IPS-18a (cell line): ENCODE data around the gene HIGD1B.

Experiments
- H3K27ac ChIP-seq: one replicate; pipeline ENCODE4 v1.5.1; 2013; ENCODE audit warnings: low read length
- H3K27me3 ChIP-seq: one replicate; pipeline ENCODE4 v1.6.1; 2013; ENCODE audit warnings: mild to moderate bottlenecking, low read length; ENCODE audit not compliant: control insufficient read depth, insufficient read depth
- H3K36me3 ChIP-seq: one replicate; pipeline ENCODE4 v1.6.1; 2013; ENCODE audit warnings: low read depth, low read length; ENCODE audit not compliant: control insufficient read depth
- H3K4me1 ChIP-seq: one replicate; pipeline ENCODE4 v1.6.1; 2013; ENCODE audit warnings: low read depth, low read length; ENCODE audit not compliant: control insufficient read depth
- H3K4me3 ChIP-seq: one replicate; pipeline ENCODE4 v1.5.1; 2013; ENCODE audit warnings: low read length
- H3K9ac ChIP-seq: one replicate; pipeline ENCODE4 v1.6.1; 2013; ENCODE audit warnings: mild to moderate bottlenecking, low read length, moderate library complexity
- H3K9me3 ChIP-seq: one replicate; pipeline ENCODE4 v1.6.1; 2013; ENCODE audit warnings: low read depth, low read length; ENCODE audit not compliant: control insufficient read depth

HIGD1B gene

DNA sequence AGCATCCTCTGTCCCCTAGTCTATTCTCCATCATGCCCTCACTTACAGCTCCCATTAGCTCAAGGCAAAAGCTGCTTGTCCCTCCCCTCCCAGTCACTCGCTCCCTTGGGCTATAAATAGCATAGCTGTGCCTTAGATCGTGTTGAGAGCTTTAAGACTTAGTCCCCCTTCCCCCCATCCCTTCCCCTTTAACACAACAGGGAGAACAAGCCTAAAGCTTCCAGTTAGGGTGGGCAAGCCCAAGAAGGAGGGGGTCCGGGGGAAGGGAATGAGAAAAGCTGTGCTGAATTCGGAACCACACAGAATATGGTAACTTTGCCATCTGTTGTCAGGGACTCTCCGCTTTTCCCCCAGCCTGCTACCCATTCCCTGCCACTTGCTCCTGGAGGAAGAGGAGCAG lies 4.9 kb upstream of the HIGD1B start:
- H3K36me3 ChIP-seq, result no peaks in the 10 kb centered on the region
- no peaks in the 10 kb centered on the region for H3K9me3 ChIP-seq
- no peaks in the 10 kb centered on the region for H3K27me3 ChIP-seq
- peak overlapping the region; percentile 18 for H3K9ac ChIP-seq
- H3K4me3 ChIP-seq, result peak overlapping the region; percentile 42
- H3K27ac ChIP-seq, result no peak overlapping the region
- peaks cover 22% of the 10 kb centered on the region for H3K4me1 ChIP-seq

DNA sequence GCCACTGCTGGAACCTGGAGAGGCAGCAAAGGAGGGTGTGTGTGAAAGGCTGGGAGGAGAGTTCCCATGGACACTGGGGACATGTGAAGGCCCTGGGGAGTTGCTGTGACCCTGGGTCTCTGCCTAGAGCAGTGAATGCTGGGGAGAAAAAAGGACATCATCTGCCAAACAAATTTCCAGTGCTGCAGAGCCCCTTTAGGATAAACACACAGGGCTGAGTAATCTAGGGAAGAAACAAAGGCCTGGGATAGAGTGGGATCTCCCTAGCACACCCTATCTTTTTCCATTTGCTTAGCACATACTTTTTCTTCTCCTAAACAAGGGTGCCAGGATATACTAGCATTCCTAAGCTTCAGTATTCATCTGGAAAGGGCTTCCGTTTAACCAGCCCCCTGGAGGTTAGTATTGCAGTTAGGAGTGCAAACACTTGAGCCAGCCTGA lies 3.3 kb upstream of the HIGD1B start:
- Histone ChIP-seq H3K4me3 (no peak overlapping the region), H3K4me1 (peaks cover 22% of the 10 kb centered on the region), H3K27me3 (no peaks in the 10 kb centered on the region), H3K9me3 (no peaks in the 10 kb centered on the region), H3K9ac (no peak overlapping the region), H3K36me3 (no peaks in the 10 kb centered on the region), H3K27ac (no peak overlapping the region)

GRCh38 chr17:44846206-44846605 lies 1.5 kb upstream of the HIGD1B start:
- Histone ChIP-seq H3K9ac (no peak overlapping the region), H3K27ac (no peak overlapping the region), H3K4me3 (no peak overlapping the region), H3K27me3 (no peaks in the 10 kb centered on the region), H3K4me1 (peaks cover 22% of the 10 kb centered on the region), H3K9me3 (no peaks in the 10 kb centered on the region), H3K36me3 (peaks cover 13% of the 10 kb centered on the region)

DNA sequence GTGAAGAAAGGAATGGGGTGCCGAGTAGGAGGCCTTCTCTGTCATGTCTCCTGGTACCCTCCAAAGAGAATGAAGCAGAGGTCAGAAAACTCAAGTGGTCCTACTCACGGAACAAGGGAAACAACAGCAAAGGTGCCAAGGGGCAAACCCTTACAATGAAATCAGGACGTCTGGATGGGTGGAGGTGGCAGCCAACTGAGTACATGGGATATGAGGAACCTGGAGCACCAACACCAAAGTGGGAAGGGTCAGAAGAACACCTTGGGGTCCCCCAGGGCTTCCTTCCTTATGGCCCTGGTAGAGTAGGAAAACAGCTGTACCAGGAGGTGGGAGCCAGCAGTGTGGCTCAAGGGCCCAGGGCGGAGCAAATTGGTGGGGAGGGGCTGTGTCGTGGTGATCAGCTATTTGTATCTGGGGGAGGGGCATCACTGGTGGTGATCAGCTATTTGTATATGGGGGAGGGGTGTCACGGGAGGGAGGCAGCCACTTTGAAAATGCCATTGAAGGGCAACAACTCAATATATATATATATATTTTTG lies 643 bp downstream of the HIGD1B start:
- Histone ChIP-seq H3K27ac (no peak overlapping the region), H3K36me3 (peaks cover 24% of the 10 kb centered on the region), H3K4me1 (peaks cover 9% of the 10 kb centered on the region), H3K4me3 (no peak overlapping the region), H3K9me3 (no peaks in the 10 kb centered on the region), H3K9ac (no peak overlapping the region), H3K27me3 (no peaks in the 10 kb centered on the region)

GRCh38 chr17:44848961-44849489 lies 1.3 kb downstream of the HIGD1B start:
- H3K27ac ChIP-seq, result no peak overlapping the region

GRCh38 chr17:44850025-44850424 lies 2.3 kb downstream of the HIGD1B start:
- no peaks in the 10 kb centered on the region for H3K27me3 ChIP-seq

More at GRCh38 chr17:44848961-44849489, 1.3 kb downstream of the HIGD1B start:
- H3K4me1 ChIP-seq, result peaks cover 4% of the 10 kb centered on the region
- peaks cover 31% of the 10 kb centered on the region for H3K36me3 ChIP-seq
- H3K9ac ChIP-seq, result no peak overlapping the region
- H3K27me3 ChIP-seq, result no peaks in the 10 kb centered on the region
- no peaks in the 10 kb centered on the region for H3K9me3 ChIP-seq
- no peak overlapping the region for H3K4me3 ChIP-seq

DNA sequence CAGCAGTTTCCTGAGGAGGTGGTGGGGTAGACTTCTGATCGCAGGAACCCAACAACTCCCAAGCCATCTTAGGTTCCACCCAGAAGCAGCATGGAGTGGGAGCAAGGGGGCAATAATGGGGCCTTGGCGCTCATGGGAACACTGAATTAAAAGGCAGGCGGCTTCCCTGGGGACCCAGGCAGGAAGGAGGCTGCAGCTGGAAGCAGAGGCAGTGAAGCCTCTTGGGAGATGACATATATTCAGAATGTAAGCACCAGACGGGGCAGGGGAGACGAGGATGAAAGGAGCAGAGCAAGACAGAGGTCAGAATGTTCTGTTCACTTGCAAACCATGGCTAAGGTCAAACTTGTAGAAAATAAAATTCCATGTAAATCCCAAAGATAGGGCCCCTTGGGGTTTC lies 2.9 kb downstream of the HIGD1B start:
- Histone ChIP-seq H3K27ac (no peak overlapping the region), H3K27me3 (no peaks in the 10 kb centered on the region), H3K36me3 (peaks cover 46% of the 10 kb centered on the region), H3K4me1 (no peaks in the 10 kb centered on the region), H3K9me3 (no peaks in the 10 kb centered on the region), H3K4me3 (no peak overlapping the region), H3K9ac (no peak overlapping the region)

More at GRCh38 chr17:44850025-44850424, 2.3 kb downstream of the HIGD1B start:
- Histone ChIP-seq H3K4me3 (no peak overlapping the region), H3K9ac (no peak overlapping the region), H3K36me3 (peaks cover 41% of the 10 kb centered on the region), H3K4me1 (no peaks in the 10 kb centered on the region), H3K27ac (no peak overlapping the region), H3K9me3 (no peaks in the 10 kb centered on the region)

DNA sequence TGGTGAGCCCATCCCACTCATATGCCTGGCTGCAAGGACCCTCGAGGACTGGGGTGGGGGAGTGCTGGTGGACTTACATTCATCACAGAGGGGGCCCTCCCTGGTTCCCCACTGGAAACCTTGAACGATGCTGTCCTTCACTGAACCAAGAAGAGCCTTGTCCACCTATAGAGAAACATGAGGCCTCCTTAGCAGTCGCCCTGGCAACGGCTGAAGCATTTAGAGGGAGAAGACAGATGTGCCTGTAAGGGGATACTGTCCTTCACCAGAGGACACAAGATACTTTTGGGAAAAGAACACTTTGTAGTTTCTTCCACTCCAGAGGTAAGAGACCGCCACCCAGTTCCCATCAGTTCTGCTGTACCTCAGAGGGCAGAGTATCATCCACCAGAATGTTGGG lies 6.5 kb downstream of the HIGD1B start:
- Histone ChIP-seq H3K27me3 (no peaks in the 10 kb centered on the region), H3K9ac (no peak overlapping the region), H3K27ac (no peak overlapping the region), H3K4me3 (no peak overlapping the region), H3K9me3 (no peaks in the 10 kb centered on the region), H3K36me3 (peaks cover 78% of the 10 kb centered on the region), H3K4me1 (no peaks in the 10 kb centered on the region)

DNA sequence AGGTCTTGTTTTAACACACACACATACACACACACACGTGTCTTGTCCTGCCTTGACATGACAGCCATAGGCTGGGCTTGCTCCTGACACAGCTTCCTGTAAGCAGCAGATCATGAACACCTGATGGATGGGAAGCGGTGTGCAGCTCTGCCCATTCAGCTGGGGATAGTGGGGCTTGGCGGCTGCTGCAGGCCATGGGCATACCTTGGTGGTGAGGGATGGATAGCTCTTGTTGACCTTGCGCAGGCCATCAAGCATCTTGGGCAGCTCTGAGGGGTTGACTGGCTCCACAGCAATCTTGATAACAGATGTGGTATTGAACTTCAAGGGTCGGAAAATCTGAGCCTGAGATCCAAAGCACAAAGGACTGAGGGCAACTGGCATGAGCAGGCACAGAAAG lies 12.0 kb downstream of the HIGD1B start:
- H3K9ac ChIP-seq, result no peak overlapping the region
- H3K27me3 ChIP-seq, result no peaks in the 10 kb centered on the region
- peaks cover 91% of the 10 kb centered on the region for H3K36me3 ChIP-seq
- H3K4me1 ChIP-seq, result no peaks in the 10 kb centered on the region
- no peaks in the 10 kb centered on the region for H3K9me3 ChIP-seq
- H3K27ac ChIP-seq, result no peak overlapping the region
- no peak overlapping the region for H3K4me3 ChIP-seq

DNA sequence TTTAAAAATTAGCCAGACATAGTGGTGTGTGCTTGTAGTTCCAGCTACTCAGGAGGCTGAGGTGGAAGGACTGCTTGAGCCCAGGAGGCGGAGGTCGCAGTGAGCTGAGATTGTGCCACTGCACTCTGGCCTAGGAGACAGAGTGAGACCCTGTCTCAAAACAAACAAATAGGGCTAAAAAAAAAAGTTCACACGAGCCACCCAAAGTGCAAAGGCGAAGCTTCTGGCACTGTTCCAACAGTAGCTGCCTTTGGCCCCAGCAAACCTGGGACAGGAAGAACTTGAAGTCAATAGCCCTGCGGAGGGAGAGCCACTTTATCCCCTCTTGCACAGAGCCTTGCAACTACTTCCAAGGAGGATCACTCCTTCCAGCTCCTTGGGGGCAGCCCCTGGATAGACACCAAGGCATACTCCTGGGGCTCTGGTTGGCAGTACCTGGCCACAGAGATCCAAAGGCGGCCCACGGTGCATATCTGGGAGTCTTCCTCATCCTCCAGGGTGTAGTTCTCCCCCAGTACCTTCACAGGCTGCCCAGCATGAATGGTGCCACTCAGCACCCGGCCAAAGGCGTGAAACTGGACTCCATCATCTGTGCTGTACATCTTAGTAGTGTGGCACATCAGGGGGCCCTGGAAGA lies 14.7 kb downstream of the HIGD1B start:
- no peaks in the 10 kb centered on the region for H3K9me3 ChIP-seq
- H3K36me3 ChIP-seq, result peaks cover 69% of the 10 kb centered on the region

DNA sequence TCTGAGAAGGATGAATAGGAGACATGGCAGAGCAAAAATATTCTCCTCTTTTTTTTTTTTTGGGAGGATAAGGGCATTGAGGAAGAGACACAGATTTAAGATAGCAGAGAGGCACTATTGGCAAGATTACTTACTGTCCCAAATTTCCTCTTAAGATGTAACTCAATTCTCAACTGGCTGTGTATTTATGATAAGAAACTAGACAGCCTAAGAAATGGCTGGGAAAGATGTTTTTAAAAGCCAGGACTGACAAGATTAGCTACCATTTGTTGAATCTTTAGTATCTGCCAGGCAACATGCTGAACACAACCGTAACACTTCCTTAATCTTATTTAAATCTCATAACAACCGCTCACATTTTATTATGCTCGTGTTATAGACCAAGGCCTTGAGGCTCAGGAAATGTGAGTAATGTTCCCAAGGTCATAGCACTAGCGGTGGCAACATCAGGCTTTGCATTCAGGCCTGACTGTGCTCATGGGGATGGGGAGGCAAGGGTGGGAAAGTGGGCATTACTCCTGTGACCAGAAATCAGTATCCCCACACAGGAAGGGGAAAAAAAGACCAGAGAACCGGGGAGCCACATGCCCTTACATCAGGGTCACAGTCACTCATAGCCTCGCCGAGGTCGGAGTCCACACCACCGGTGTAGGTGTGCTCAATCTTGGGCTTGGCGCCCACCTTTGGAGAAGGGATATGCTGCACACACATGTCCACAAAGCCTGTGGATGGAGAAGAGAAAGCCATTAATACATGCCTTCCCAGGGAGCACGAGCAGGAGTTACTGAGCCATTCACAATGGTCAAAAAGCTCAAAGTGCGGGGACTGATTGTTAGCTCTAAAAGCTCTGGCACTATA lies 15.6 kb downstream of the HIGD1B start:
- H3K27me3 ChIP-seq, result no peaks in the 10 kb centered on the region
- H3K4me1 ChIP-seq, result no peaks in the 10 kb centered on the region
- H3K27ac ChIP-seq, result no peak overlapping the region
- no peak overlapping the region for H3K4me3 ChIP-seq
- no peak overlapping the region for H3K9ac ChIP-seq
- H3K9me3 ChIP-seq, result no peaks in the 10 kb centered on the region
- H3K36me3 ChIP-seq, result peaks cover 71% of the 10 kb centered on the region

More for the DNA sequence above, 14.7 kb downstream of the HIGD1B start:
- no peak overlapping the region for H3K9ac ChIP-seq
- H3K4me1 ChIP-seq, result no peaks in the 10 kb centered on the region
- H3K27me3 ChIP-seq, result no peaks in the 10 kb centered on the region
- H3K27ac ChIP-seq, result no peak overlapping the region
- no peak overlapping the region for H3K4me3 ChIP-seq
